Measurements from ENCODE around the gene SMPDL3A.

The SMPDL3A gene

DNA sequence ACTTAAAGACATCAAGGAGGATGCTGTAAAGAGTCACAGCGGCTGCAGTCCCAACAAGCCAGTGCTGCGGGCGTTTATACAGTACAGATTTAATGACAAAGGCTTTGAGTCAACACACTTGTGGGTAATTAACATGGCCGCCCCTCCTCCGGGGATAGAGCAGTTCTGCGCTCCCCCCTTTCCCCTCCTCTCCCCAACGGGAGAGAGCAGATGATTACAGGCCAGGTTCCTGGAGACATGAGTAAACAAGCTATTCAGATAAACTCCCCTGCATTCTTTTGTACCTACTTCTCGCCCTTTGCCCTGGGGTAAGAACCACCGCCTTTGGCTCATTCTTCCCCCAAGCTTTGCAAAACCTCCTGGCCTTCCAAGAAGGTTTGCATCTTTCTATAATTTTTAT lies 33.2 kb upstream of the SMPDL3A start:
- TF ChIP-seq CTCF (IDR thresholded peaks at IDR 0.05; ENCODE audit: control extremely low read depth, extremely low read depth, low read depth, missing control alignments) = no peak
- CTCF ChIA-PET = no interaction called here
- no peak for DNase-seq (ENCODE audit: extremely low spot score)
- POLR2A ChIA-PET = no interaction called here

DNA sequence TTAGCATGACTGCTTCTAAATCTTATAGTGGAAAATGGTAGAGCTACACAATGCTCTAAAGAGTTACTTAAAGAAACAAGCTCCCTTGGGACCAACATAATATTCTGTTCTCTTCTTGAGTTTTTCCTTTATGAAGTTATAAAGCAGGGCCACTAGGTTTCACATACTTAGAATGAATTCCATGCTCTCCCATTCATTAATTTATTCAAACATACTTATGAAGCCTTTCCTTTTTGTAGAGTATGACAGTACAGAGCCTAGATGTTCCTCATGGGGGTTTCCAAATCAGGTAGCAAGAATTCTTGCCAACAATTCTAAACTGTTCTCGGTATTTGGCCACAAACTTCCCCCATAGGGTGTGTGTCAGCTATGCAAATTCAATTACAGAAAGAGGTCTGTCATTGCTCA lies 30.1 kb upstream of the SMPDL3A start:
- ChIA-PET CTCF (interaction anchor here (0.7 to 1.4 kb wide), 2 partner anchors 10 to 36 kb away, joined by 3 read pairs; no protein-coding TSS in a partner anchor), POLR2A (no interaction called here)

DNA sequence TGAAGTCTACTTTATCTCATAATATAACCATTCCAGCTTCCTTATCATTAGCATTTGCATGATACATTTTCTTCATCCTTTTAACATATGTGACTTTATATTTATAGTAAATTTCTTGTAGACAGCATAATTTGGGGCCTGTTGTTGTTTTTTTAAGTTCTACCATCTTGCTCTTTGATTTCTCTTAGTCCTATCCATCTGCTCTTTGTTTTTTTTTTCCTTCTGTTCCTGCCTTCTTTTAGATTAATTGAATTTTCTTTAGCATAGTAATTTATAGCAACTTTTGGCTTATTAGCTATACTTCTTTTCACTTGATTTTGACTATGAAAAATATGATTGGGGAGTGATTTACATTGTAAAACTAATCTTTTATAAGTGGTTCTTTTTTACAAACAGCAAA lies 28.7 kb upstream of the SMPDL3A start:
- ChIA-PET CTCF (no interaction called here), POLR2A (no interaction called here)
- TF ChIP-seq CTCF (IDR thresholded peaks at IDR 0.05; ENCODE audit: control extremely low read depth, extremely low read depth, low read depth, missing control alignments) = no peak
- no peak for DNase-seq (ENCODE audit: extremely low spot score)

More for the DNA sequence above, 30.1 kb upstream of the SMPDL3A start:
- DNase-seq (ENCODE audit: extremely low spot score) = no peak
- TF ChIP-seq CTCF (IDR thresholded peaks at IDR 0.05; ENCODE audit: control extremely low read depth, extremely low read depth, low read depth, missing control alignments) = no peak

DNA sequence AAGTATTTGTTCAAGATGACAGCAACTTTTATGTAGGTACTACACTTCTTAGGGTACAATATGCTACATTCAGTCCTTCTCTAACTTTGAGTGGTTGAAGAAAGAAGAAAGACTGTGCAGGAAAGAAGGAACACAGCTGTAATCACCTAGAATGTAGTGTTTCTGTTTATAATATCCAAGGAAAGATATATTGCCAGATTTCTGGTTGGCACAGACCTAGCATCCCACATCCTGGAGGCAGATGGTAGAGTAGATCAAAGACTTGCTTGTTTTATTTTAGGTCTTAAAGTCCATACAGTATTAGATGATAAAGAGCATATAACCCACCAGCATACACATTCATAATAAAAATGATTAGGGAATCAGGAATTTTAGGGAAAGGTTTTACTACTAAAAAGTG lies 22.8 kb upstream of the SMPDL3A start:
- ChIA-PET CTCF (no interaction called here), POLR2A (no interaction called here)

GRCh38 chr6:122770835-122771601 lies 18.0 kb upstream of the SMPDL3A start:
- CTCF ChIA-PET = interaction anchor here (1.3 kb wide), 1 partner anchor 19 kb away, joined by 3 read pairs; no protein-coding TSS in a partner anchor
- DNase-seq (ENCODE audit: extremely low spot score) = no peak
- TF ChIP-seq CTCF (IDR thresholded peaks at IDR 0.05; ENCODE audit: control extremely low read depth, extremely low read depth, low read depth, missing control alignments) = no peak
- POLR2A ChIA-PET = no interaction called here

More for the DNA sequence above, 22.8 kb upstream of the SMPDL3A start:
- TF ChIP-seq CTCF (IDR thresholded peaks at IDR 0.05; ENCODE audit: control extremely low read depth, extremely low read depth, low read depth, missing control alignments) = no peak
- no peak for DNase-seq (ENCODE audit: extremely low spot score)

DNA sequence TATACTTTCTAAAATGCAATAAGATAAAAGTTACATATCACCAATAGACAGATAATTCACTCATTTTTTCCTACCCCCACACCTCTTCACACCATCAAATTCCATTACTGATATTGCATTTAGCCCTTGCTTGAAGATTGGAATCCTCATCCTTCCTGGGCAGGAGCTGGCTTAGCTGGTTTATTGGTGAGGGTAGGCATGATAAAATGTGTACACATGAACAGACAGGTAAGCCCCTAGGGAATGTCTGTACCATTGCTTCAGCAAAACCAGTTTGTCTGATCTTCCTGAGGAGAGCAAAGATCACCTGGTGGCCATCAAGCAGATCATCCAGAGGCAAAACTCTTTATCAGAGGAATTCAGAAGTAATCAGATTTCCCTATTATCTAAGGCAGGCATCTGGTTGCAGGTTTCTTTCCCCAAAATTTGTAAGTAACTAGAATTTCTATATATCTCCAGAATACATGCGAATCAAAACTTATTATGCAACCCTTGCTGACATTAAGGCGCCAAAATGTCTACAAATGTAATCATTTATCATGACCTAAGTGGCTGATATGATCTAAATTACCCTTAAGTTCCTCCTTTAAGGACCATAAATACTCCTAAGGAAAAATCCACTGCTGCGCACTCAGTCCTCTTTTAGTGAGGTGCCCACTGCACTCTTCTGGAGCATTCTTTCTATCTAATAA lies 16.2 kb upstream of the SMPDL3A start:
- POLR2A ChIA-PET = no interaction called here
- no peak for DNase-seq (ENCODE audit: extremely low spot score)
- no peak for TF ChIP-seq CTCF (IDR thresholded peaks at IDR 0.05; ENCODE audit: control extremely low read depth, extremely low read depth, low read depth, missing control alignments)
- CTCF ChIA-PET = no interaction called here

Measured in GM10248 (cell line).